CD14-positive monocyte (primary cell): ENCODE results near the gene NDUFS4. TPM values are rescaled to one million over a fixed set of nuclear protein-coding genes. Genes with fewer than 3 reads are reported as not detected.

ENCODE experiments used
- DNase-seq, 3 donors: peaks; one replicate each; pipeline ENCODE4 v3.0.0-alpha.2; 2011 to 2022
- H2AFZ ChIP-seq: 2 replicates; pipeline ENCODE4 v1.6.0; 2012; ENCODE audit warnings: mild to moderate bottlenecking, low read depth, low read length, inconsistent platforms; ENCODE audit not compliant: insufficient read depth, poor library complexity, severe bottlenecking
- H3K27ac ChIP-seq, 2 donors: 1 replicate in 1 of 2; 2 replicates in 1 of 2; pipeline ENCODE4 v1.5.1; 2012 to 2013; ENCODE audit warnings: low read length in 2 of 2, control low read depth in 1 of 2, inconsistent platforms in 1 of 2, low read depth in 1 of 2, mild to moderate bottlenecking in 1 of 2
- H3K27me3 ChIP-seq, 2 donors: one replicate each; pipeline versions ENCODE4 v1.6.0 to v1.6.1; 2011 to 2013; ENCODE audit warnings: low read length in 2 of 2; ENCODE audit not compliant: control insufficient read depth in 2 of 2, insufficient read depth in 2 of 2
- H3K36me3 ChIP-seq, 2 donors: replicated peaks in 1 of 2; 1 replicate in 1 of 2; 2 replicates in 1 of 2; pipeline versions ENCODE4 v1.5.1 to v1.6.1; 2012 to 2013; ENCODE audit warnings: low read length in 2 of 2, control low read depth in 1 of 2, inconsistent platforms in 1 of 2, mild to moderate bottlenecking in 1 of 2; ENCODE audit not compliant: insufficient read depth in 2 of 2, control insufficient read depth in 1 of 2
- H3K4me1 ChIP-seq, 2 donors: 1 replicate in 1 of 2; 2 replicates in 1 of 2; pipeline versions ENCODE4 v1.5.1 to v1.6.1; 2012 to 2013; ENCODE audit warnings: low read length in 2 of 2, control low read depth in 1 of 2, inconsistent platforms in 1 of 2, mild to moderate bottlenecking in 1 of 2, moderate library complexity in 1 of 2; ENCODE audit not compliant: insufficient read depth in 2 of 2, control insufficient read depth in 1 of 2
- H3K4me2 ChIP-seq: replicated peaks from 2 replicates; pipeline ENCODE3; 2012; ENCODE audit warnings: low read length, moderate library complexity, mild to moderate bottlenecking; ENCODE audit not compliant: poor library complexity, severe bottlenecking; ENCODE audit errors: extremely low read depth
- H3K4me3 ChIP-seq, 3 experiments: fragments of 200-600 bp in 1 of 3; sonication (generic) in 1 of 3; replicated peaks in 1 of 3; 1 replicate in 2 of 3; 2 replicates in 1 of 3; pipeline ENCODE4 v1.5.1; 2011 to 2013; ENCODE audit warnings: low read length in 3 of 3, mild to moderate bottlenecking in 3 of 3, control low read depth in 2 of 3, low read depth in 2 of 3, inconsistent platforms in 1 of 3, moderate library complexity in 1 of 3
- H3K79me2 ChIP-seq: 2 replicates; pipeline ENCODE4 v1.6.0; 2012; ENCODE audit warnings: mild to moderate bottlenecking, control low read depth, inconsistent platforms, low read length, moderate library complexity; ENCODE audit not compliant: insufficient read depth
- H3K9ac ChIP-seq: 2 replicates; pipeline ENCODE4 v1.6.0; 2017; ENCODE audit warnings: low read length, mild to moderate bottlenecking; ENCODE audit not compliant: insufficient read depth, poor library complexity, severe bottlenecking
- H3K9me3 ChIP-seq, 2 donors: replicated peaks in 1 of 2; 1 replicate in 1 of 2; 2 replicates in 1 of 2; pipeline versions ENCODE4 v1.5.1 to v1.6.1; 2012 to 2013; ENCODE audit warnings: low read length in 2 of 2, control low read depth in 1 of 2; ENCODE audit not compliant: control insufficient read depth in 1 of 2, insufficient read depth in 1 of 2
- H4K20me1 ChIP-seq: 2 replicates; pipeline ENCODE4 v1.6.0; 2012; ENCODE audit warnings: mild to moderate bottlenecking, low read length, control low read depth, moderate library complexity; ENCODE audit not compliant: insufficient read depth
- H3K27ac Mint-ChIP-seq, 7 donors: one replicate each; pipeline ENCODE4 v1.8.0; 2020; ENCODE audit warnings: mild to moderate bottlenecking in 7 of 7, mixed read lengths in 7 of 7, moderate library complexity in 6 of 7, inconsistent platforms in 2 of 7
- H3K27me3 Mint-ChIP-seq, 3 donors: one replicate each; pipeline ENCODE4 v1.8.0; 2021 to 2022; ENCODE audit warnings: low read depth in 3 of 3, mild to moderate bottlenecking in 3 of 3, mixed read lengths in 3 of 3, moderate library complexity in 3 of 3, inconsistent platforms in 1 of 3
- H3K36me3 Mint-ChIP-seq, 2 donors: one replicate each; pipeline ENCODE4 v1.8.0; 2020; ENCODE audit warnings: mixed read lengths in 2 of 2, inconsistent platforms in 1 of 2, mild to moderate bottlenecking in 1 of 2
- H3K4me1 Mint-ChIP-seq: one replicate; pipeline ENCODE4 v1.8.0; 2020; ENCODE audit warnings: mild to moderate bottlenecking, mixed read lengths
- H3K4me3 Mint-ChIP-seq, 2 donors: one replicate each; pipeline ENCODE4 v1.8.0; 2020; ENCODE audit warnings: mild to moderate bottlenecking in 2 of 2, mixed read lengths in 2 of 2, moderate library complexity in 1 of 2
- H3K9me3 Mint-ChIP-seq, 7 donors: one replicate each; pipeline ENCODE4 v1.8.0; 2020 to 2022; ENCODE audit warnings: mixed read lengths in 7 of 7, mild to moderate bottlenecking in 6 of 7, moderate library complexity in 6 of 7, inconsistent platforms in 2 of 7
- WGBS: methylation state at CpG from one replicate; pipeline ENCODE4 v1.1.5; 2013; ENCODE audit warnings: missing lambda C conversion rate; ENCODE audit not compliant: insufficient coverage; 5-methylcytosine and 5-hydroxymethylcytosine counted together
- intact Hi-C, 2 donors: fragments of 100-400 bp; cut with micrococcal nuclease; formaldehyde crosslinking; loops; one replicate each; pipeline versions ENCODE4 v1.15.0 to v1.15.1; 2023
- polyA plus RNA-seq, 3 donors: library from polyadenylated mRNA; depleted of rRNA in 1 of 3; unstranded in 2 of 3; stranded (reverse) in 1 of 3; fragments of 300-500 nt in 2 of 3; fragments of >200 nt in 1 of 3; fragmentation: Illumina TruSeq in 2 of 3; gene quantifications; 1 replicate in 2 of 3; 2 replicates in 1 of 3; pipeline ENCODE4 v1.2.3, GENCODE V29; 2012 to 2021
- TF ChIP-seq, protein P1 (sequence below): fragments of 200-600 bp; IDR thresholded peaks from one replicate; pipeline ENCODE4 v1.8.0; 2022; ENCODE audit warnings: antibody characterized with exemption, mild to moderate bottlenecking

NDUFS4 gene
- polyA plus RNA-seq, 3 donors = 42.5 to 118 (median 111) TPM

DNA sequence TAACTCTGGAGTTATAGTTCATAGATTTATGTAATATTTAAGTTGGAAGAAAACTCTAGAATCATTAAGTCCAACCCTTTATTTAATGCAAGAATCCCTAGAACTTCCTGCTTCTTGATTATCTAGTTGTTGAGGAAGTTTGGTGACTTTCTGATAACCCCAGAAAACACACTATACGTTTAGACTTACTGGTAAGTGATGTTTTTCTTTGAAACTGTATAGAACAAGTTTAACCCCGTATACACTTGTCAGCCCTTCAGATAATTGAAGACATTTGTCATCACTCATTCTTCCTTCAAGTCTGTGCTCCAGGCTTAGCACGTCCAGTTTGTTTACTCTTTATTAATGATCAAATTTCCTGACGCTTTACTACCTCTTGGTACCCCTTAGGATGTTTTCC is 9.0 kb downstream of the NDUFS4 start:
- no peak overlapping the region for H3K9ac ChIP-seq
- no peaks in the 10 kb centered on the region for H3K9me3 ChIP-seq
- Mint-ChIP-seq H3K4me3 (no peak overlapping the region), H3K4me1 (peaks cover 4% of the 10 kb centered on the region), H3K36me3 (peaks cover 1 to 3% of the 10 kb centered on the region in 2 donors), H3K9me3 (peaks cover 0 to 6% (median 0%) of the 10 kb centered on the region in 7 donors), H3K27me3 (no peaks in the 10 kb centered on the region), H3K27ac (no peak overlapping the region)
- H3K27ac ChIP-seq = no peak overlapping the region
- intact Hi-C loops = no loop called here
- no peaks in the 10 kb centered on the region for H3K36me3 ChIP-seq
- H4K20me1 ChIP-seq = peaks cover 75% of the 10 kb centered on the region
- H2AFZ ChIP-seq = no peak overlapping the region
- TF ChIP-seq, protein P1, sequence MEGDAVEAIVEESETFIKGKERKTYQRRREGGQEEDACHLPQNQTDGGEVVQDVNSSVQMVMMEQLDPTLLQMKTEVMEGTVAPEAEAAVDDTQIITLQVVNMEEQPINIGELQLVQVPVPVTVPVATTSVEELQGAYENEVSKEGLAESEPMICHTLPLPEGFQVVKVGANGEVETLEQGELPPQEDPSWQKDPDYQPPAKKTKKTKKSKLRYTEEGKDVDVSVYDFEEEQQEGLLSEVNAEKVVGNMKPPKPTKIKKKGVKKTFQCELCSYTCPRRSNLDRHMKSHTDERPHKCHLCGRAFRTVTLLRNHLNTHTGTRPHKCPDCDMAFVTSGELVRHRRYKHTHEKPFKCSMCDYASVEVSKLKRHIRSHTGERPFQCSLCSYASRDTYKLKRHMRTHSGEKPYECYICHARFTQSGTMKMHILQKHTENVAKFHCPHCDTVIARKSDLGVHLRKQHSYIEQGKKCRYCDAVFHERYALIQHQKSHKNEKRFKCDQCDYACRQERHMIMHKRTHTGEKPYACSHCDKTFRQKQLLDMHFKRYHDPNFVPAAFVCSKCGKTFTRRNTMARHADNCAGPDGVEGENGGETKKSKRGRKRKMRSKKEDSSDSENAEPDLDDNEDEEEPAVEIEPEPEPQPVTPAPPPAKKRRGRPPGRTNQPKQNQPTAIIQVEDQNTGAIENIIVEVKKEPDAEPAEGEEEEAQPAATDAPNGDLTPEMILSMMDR = no peak
- H3K4me2 ChIP-seq = no peak overlapping the region
- DNase-seq = no peak
- no CpG with 5 or more reads among the region's 4 CpGs for WGBS
- no peak overlapping the region for H3K4me3 ChIP-seq
- H3K79me2 ChIP-seq = peaks cover 99% of the 10 kb centered on the region
- no peaks in the 10 kb centered on the region for H3K27me3 ChIP-seq
- no peaks in the 10 kb centered on the region for H3K4me1 ChIP-seq

DNA sequence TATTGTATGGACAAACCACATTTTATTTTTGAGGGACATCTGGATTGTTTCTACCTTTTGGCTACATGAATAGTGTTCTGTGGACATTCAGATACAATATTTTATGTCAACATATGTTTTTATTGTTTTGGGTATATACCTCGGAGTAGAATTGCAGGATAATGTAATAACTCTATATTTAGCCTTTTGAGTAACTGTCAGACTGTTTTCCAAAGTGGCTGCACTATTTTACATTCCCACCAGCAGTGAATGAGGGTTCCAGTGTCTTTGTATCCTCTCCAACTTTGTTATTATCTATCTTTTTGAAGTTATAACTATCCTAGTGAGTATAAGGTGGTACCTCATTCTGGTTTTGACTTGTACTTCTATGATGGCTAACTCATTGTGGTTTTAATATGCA is 11.0 kb downstream of the NDUFS4 start:
- Histone ChIP-seq H3K4me3 (no peak overlapping the region), H2AFZ (no peak overlapping the region), H3K9me3 (no peaks in the 10 kb centered on the region), H3K36me3 (peaks cover 0 to 5% of the 10 kb centered on the region in 2 donors), H3K27me3 (no peaks in the 10 kb centered on the region), H3K79me2 (peaks cover 99% of the 10 kb centered on the region), H3K27ac (no peak overlapping the region), H3K4me1 (no peaks in the 10 kb centered on the region), H4K20me1 (peaks cover 81% of the 10 kb centered on the region), H3K9ac (no peak overlapping the region), H3K4me2 (no peak overlapping the region)
- Mint-ChIP-seq H3K27me3 (no peaks in the 10 kb centered on the region), H3K9me3 (peaks cover 0 to 6% (median 0%) of the 10 kb centered on the region in 7 donors), H3K27ac (no peak overlapping the region), H3K4me3 (no peak overlapping the region), H3K36me3 (peaks cover 1 to 2% of the 10 kb centered on the region in 2 donors), H3K4me1 (peaks cover 3% of the 10 kb centered on the region)
- WGBS = no CpG with 5 or more reads among the region's 1 CpG
- no peak for DNase-seq
- TF ChIP-seq, protein P1 = no peak
- intact Hi-C loops = no loop called here
